NCI-H2107 treated with DMSO at 0.1 percent for 48 hours (cell line): ENCODE measurements around the gene RP9.

Experiments used
- DNase-seq: peaks from one replicate; lab custom pipeline; 2025; ENCODE audit not compliant: unreplicated experiment; lab: John Stamatoyannopoulos, UW

Gene RP9

GRCh38 chr7:33066771-33067170 lies 42.4 kb downstream of the RP9 start:
- no peak for DNase-seq

- no peak for DNase-seq
These were observed 43.2 kb downstream of the RP9 start for GRCh38 chr7:33065981-33066380.

- peak; percentile 94 for DNase-seq
These were observed 46.3 kb downstream of the RP9 start for GRCh38 chr7:33062782-33063443.

- DNase-seq = peak; percentile 37
These were observed 47.0 kb downstream of the RP9 start, which contains the start of gene NT5C3A for GRCh38 chr7:33062023-33062781. TSS of gene NT5C3A (minus strand) at chr7:33062776. CDS start at chr7:33062705, 71 bp downstream.

- no peak for DNase-seq
These were observed 47.8 kb downstream of the RP9 start for GRCh38 chr7:33061282-33061937.

GRCh38 chr7:33059635-33060034 lies 49.6 kb downstream of the RP9 start:
- no peak for DNase-seq

- DNase-seq = no peak
These were observed 54.0 kb downstream of the RP9 start for GRCh38 chr7:33055158-33055557.

- DNase-seq = no peak
These were observed 54.8 kb downstream of the RP9 start for GRCh38 chr7:33054261-33054964.

- no peak for DNase-seq
These were observed 55.5 kb downstream of the RP9 start for GRCh38 chr7:33053721-33054120.

GRCh38 chr7:33050535-33051318 lies 58.5 kb downstream of the RP9 start:
- DNase-seq = peak; percentile 85

GRCh38 chr7:33048704-33049103 lies 60.5 kb downstream of the RP9 start:
- no peak for DNase-seq

- DNase-seq = no peak
These were observed 60.9 kb downstream of the RP9 start for GRCh38 chr7:33048257-33048656.

- DNase-seq = no peak
These were observed 64.2 kb downstream of the RP9 start for GRCh38 chr7:33044986-33045385.
